HepG2 (cell line): ENCODE data around the gene VDAC1. TPM values are rescaled to one million over a fixed set of nuclear protein-coding genes. Genes with fewer than 3 reads are reported as not detected.

Experiments used
- CHD4 ChIP-seq: fragments of 200-600 bp; sonication (generic); IDR thresholded peaks from 2 replicates; pipeline ENCODE4 v1.7.0; 2017; ENCODE audit warnings: mild to moderate bottlenecking, low read length, borderline replicate concordance
- IRF2 ChIP-seq: IDR thresholded peaks from 2 replicates; pipeline ENCODE4 v1.6.1; 2018; ENCODE audit warnings: missing genetic modification reagents, missing compliant biosample characterization
- MED8 ChIP-seq: sonication (generic); formaldehyde crosslinking; IDR thresholded peaks from 2 replicates; pipeline ENCODE4 v1.8.1; 2023; ENCODE audit warnings: mild to moderate bottlenecking, missing genetic modification reagents; ENCODE audit not compliant: insufficient replicate concordance
- RELA ChIP-seq: sonication (generic); formaldehyde crosslinking; IDR thresholded peaks from 2 replicates; pipeline ENCODE4 v1.4.0; 2020; ENCODE audit warnings: missing genetic modification reagents
- SMARCC2 ChIP-seq: fragments of 450-650 bp; IDR thresholded peaks from 2 replicates; pipeline ENCODE4 v1.6.1; 2017; ENCODE audit warnings: antibody characterized with exemption, mild to moderate bottlenecking
- TEAD2 ChIP-seq: sonication (generic); formaldehyde crosslinking; IDR thresholded peaks from 2 replicates; pipeline ENCODE4 v1.9.0; 2021; ENCODE audit warnings: missing genetic modification reagents
- ZNF563 ChIP-seq: sonication (generic); formaldehyde crosslinking; IDR thresholded peaks from 2 replicates; pipeline ENCODE4 v1.8.0; 2022; ENCODE audit warnings: mild to moderate bottlenecking, moderate library complexity, missing genetic modification reagents
- ZNF652 ChIP-seq: IDR thresholded peaks from 2 replicates; pipeline ENCODE4 v1.6.1; 2016; ENCODE audit warnings: low read depth, borderline replicate concordance
- ZNF674 ChIP-seq: sonication (generic); formaldehyde crosslinking; IDR thresholded peaks from 2 replicates; pipeline ENCODE4 v1.5.0; 2020; ENCODE audit warnings: low read depth, mild to moderate bottlenecking, missing genetic modification reagents
- polyA plus RNA-seq, 8 experiments: library from polyadenylated mRNA; depleted of rRNA in 3 of 8; stranded (reverse) in 7 of 8; unstranded in 1 of 8; fragments of >200 nt; fragmentation: Illumina TruSeq in 4 of 8; extraction: Trizol in 4 of 8; gene quantifications; 2 replicates each; pipeline versions ENCODE4 v1.2.1 to v1.2.3, GENCODE V29; 2011 to 2016; ENCODE audit warnings: low read depth in 4 of 8, missing spikeins in 1 of 8, mixed read lengths in 1 of 8; ENCODE audit not compliant: insufficient read depth in 1 of 8
- total RNA-seq, 5 experiments: library from RNA; depleted of rRNA; stranded (reverse); fragments of >200 nt; fragmentation: Illumina TruSeq; extraction: Trizol; gene quantifications; 2 replicates each; pipeline ENCODE4 v1.2.3, GENCODE V29; 2016; ENCODE audit warnings: low read depth in 1 of 5
- TF ChIP-seq, protein P1 (sequence below): sonication (generic); formaldehyde crosslinking; IDR thresholded peaks from one replicate; pipeline ENCODE4 v1.5.1; 2020; ENCODE audit warnings: mild to moderate bottlenecking, missing genetic modification reagents; ENCODE audit errors: not compliant biosample characterization
- TF ChIP-seq, protein P2 (sequence below): sonication (generic); formaldehyde crosslinking; IDR thresholded peaks from 2 replicates; pipeline ENCODE4 v1.4.0; 2020; ENCODE audit warnings: missing genetic modification reagents
- TF ChIP-seq, protein P3 (sequence below): fragments of 450-650 bp; IDR thresholded peaks from 2 replicates; pipeline ENCODE4 v1.6.1; 2017
- TF ChIP-seq, protein P4 (sequence below): sonication (generic); formaldehyde crosslinking; IDR thresholded peaks from 2 replicates; pipeline ENCODE4 v1.5.1; 2020; ENCODE audit warnings: missing genetic modification reagents, mild to moderate bottlenecking, borderline replicate concordance

Gene VDAC1
- total and polyA plus RNA-seq, 2 of the 13 experiments (the other 11 are each of a cell fraction or from before 2014, with no cell fraction given) = 112 to 380 TPM

DNA sequence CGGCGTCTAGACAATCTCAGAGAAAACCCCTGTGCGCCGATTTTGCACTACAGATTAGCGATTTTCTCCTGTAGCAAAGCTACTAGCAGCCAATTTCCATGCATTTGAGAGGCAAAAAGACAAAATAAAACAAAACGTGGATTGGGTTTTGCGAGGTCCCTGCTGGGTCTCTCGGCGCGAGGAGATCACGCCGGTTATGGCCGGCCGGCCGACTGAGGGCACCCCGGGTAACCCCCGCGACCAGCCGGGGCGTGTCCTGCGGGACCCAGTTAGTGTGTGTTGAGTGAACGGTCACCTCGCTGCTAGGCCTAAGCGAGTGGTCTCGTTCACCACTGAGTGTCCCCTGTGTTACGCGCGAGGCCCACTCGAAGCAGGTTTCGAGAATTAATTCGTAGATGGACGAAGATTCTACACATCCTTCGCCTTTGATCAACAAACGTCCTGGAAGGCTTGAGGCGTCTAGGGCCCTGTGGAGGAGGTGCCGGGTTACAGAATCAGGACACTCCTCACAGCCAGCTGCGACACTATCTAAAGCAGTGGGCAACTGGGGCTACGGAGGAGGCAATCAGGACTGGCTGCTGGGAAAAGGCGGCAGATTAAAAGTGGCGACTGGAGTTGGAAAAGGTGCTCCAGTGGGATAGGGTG lies 764 bp upstream of the VDAC1 start (continued):
- TF ChIP-seq, protein P1, sequence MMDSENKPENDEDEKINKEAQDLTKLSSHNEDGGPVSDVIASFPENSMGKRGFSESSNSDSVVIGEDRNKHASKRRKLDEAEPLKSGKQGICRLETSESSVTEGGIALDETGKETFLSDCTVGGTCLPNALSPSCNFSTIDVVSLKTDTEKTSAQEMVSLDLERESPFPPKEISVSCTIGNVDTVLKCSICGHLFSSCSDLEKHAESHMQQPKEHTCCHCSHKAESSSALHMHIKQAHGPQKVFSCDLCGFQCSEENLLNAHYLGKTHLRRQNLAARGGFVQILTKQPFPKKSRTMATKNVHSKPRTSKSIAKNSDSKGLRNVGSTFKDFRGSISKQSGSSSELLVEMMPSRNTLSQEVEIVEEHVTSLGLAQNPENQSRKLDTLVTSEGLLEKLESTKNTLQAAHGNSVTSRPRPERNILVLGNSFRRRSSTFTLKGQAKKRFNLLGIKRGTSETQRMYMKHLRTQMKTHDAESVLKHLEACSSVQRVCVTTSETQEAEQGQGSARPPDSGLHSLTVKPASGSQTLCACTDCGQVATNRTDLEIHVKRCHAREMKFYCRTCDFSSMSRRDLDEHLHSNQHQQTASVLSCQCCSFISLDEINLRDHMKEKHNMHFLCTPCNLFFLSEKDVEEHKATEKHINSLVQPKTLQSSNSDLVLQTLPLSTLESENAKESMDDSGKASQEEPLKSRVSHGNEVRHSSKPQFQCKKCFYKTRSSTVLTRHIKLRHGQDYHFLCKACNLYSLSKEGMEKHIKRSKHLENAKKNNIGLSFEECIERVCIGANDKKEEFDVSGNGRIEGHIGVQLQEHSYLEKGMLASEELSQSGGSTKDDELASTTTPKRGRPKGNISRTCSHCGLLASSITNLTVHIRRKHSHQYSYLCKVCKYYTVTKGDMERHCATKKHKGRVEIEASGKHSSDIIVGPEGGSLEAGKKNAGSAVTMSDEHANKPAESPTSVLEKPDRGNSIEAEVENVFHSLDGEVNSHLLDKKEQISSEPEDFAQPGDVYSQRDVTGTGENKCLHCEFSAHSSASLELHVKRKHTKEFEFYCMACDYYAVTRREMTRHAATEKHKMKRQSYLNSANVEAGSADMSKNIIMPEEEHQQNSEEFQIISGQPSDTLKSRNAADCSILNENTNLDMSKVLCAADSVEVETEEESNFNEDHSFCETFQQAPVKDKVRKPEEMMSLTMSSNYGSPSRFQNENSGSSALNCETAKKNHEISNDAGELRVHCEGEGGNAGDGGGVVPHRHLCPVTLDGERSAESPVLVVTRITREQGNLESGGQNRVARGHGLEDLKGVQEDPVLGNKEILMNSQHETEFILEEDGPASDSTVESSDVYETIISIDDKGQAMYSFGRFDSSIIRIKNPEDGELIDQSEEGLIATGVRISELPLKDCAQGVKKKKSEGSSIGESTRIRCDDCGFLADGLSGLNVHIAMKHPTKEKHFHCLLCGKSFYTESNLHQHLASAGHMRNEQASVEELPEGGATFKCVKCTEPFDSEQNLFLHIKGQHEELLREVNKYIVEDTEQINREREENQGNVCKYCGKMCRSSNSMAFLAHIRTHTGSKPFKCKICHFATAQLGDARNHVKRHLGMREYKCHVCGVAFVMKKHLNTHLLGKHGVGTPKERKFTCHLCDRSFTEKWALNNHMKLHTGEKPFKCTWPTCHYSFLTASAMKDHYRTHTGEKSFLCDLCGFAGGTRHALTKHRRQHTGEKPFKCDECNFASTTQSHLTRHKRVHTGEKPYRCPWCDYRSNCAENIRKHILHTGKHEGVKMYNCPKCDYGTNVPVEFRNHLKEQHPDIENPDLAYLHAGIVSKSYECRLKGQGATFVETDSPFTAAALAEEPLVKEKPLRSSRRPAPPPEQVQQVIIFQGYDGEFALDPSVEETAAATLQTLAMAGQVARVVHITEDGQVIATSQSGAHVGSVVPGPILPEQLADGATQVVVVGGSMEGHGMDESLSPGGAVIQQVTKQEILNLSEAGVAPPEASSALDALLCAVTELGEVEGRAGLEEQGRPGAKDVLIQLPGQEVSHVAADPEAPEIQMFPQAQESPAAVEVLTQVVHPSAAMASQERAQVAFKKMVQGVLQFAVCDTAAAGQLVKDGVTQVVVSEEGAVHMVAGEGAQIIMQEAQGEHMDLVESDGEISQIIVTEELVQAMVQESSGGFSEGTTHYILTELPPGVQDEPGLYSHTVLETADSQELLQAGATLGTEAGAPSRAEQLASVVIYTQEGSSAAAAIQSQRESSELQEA = no peak
- TF ChIP-seq RELA (CRISPR knock-in tag) (no peak), IRF2 (CRISPR knock-in tag) (no peak), MED8 (peak; percentile 25), CHD4 (no peak), ZNF674 (no peak), ZNF563 (CRISPR knock-in tag) (no peak), SMARCC2 (no peak), TEAD2 (CRISPR knock-in tag) (no peak), ZNF652 (CRISPR knock-in tag) (no peak)
- TF ChIP-seq, protein P2, sequence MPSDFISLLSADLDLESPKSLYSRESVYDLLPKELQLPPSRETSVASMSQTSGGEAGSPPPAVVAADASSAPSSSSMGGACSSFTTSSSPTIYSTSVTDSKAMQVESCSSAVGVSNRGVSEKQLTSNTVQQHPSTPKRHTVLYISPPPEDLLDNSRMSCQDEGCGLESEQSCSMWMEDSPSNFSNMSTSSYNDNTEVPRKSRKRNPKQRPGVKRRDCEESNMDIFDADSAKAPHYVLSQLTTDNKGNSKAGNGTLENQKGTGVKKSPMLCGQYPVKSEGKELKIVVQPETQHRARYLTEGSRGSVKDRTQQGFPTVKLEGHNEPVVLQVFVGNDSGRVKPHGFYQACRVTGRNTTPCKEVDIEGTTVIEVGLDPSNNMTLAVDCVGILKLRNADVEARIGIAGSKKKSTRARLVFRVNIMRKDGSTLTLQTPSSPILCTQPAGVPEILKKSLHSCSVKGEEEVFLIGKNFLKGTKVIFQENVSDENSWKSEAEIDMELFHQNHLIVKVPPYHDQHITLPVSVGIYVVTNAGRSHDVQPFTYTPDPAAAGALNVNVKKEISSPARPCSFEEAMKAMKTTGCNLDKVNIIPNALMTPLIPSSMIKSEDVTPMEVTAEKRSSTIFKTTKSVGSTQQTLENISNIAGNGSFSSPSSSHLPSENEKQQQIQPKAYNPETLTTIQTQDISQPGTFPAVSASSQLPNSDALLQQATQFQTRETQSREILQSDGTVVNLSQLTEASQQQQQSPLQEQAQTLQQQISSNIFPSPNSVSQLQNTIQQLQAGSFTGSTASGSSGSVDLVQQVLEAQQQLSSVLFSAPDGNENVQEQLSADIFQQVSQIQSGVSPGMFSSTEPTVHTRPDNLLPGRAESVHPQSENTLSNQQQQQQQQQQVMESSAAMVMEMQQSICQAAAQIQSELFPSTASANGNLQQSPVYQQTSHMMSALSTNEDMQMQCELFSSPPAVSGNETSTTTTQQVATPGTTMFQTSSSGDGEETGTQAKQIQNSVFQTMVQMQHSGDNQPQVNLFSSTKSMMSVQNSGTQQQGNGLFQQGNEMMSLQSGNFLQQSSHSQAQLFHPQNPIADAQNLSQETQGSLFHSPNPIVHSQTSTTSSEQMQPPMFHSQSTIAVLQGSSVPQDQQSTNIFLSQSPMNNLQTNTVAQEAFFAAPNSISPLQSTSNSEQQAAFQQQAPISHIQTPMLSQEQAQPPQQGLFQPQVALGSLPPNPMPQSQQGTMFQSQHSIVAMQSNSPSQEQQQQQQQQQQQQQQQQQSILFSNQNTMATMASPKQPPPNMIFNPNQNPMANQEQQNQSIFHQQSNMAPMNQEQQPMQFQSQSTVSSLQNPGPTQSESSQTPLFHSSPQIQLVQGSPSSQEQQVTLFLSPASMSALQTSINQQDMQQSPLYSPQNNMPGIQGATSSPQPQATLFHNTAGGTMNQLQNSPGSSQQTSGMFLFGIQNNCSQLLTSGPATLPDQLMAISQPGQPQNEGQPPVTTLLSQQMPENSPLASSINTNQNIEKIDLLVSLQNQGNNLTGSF (CRISPR knock-in tag) = no peak
- TF ChIP-seq, protein P3, sequence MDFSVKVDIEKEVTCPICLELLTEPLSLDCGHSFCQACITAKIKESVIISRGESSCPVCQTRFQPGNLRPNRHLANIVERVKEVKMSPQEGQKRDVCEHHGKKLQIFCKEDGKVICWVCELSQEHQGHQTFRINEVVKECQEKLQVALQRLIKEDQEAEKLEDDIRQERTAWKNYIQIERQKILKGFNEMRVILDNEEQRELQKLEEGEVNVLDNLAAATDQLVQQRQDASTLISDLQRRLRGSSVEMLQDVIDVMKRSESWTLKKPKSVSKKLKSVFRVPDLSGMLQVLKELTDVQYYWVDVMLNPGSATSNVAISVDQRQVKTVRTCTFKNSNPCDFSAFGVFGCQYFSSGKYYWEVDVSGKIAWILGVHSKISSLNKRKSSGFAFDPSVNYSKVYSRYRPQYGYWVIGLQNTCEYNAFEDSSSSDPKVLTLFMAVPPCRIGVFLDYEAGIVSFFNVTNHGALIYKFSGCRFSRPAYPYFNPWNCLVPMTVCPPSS = no peak
- TF ChIP-seq, protein P4, sequence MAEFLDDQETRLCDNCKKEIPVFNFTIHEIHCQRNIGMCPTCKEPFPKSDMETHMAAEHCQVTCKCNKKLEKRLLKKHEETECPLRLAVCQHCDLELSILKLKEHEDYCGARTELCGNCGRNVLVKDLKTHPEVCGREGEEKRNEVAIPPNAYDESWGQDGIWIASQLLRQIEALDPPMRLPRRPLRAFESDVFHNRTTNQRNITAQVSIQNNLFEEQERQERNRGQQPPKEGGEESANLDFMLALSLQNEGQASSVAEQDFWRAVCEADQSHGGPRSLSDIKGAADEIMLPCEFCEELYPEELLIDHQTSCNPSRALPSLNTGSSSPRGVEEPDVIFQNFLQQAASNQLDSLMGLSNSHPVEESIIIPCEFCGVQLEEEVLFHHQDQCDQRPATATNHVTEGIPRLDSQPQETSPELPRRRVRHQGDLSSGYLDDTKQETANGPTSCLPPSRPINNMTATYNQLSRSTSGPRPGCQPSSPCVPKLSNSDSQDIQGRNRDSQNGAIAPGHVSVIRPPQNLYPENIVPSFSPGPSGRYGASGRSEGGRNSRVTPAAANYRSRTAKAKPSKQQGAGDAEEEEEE (CRISPR knock-in tag) = no peak
